HG03469 (cell line): ENCODE results near the gene TUBGCP6.

Experiments used
- ATAC-seq: cut with Tn5 transposase; IDR thresholded peaks from one replicate; pipeline ENCODE4 v1.9.1; 2021; ENCODE audit warnings: mild to moderate bottlenecking, moderate library complexity, moderate number of reproducible peaks; ENCODE audit not compliant: unreplicated experiment

TUBGCP6 gene

GRCh38 chr22:50197856-50198623 is 46.8 kb downstream of the TUBGCP6 start:
- no peak for ATAC-seq

GRCh38 chr22:50197000-50197800 is 47.6 kb downstream of the TUBGCP6 start:
- no peak for ATAC-seq

GRCh38 chr22:50196256-50196655 is 48.6 kb downstream of the TUBGCP6 start:
- no peak for ATAC-seq

GRCh38 chr22:50194037-50194805 is 50.6 kb downstream of the TUBGCP6 start:
- ATAC-seq, result no peak

- no peak for ATAC-seq
Measured at GRCh38 chr22:50193621-50194020, 51.2 kb downstream of the TUBGCP6 start.

- ATAC-seq, result no peak
Measured at GRCh38 chr22:50192436-50193204, 52.2 kb downstream of the TUBGCP6 start.

- ATAC-seq, result no peak
Measured at GRCh38 chr22:50190941-50191741, 53.7 kb downstream of the TUBGCP6 start.

- no peak for ATAC-seq
Measured at GRCh38 chr22:50190182-50190940, 54.5 kb downstream of the TUBGCP6 start.

- ATAC-seq, result no peak
Measured at GRCh38 chr22:50189849-50190181, 55.0 kb downstream of the TUBGCP6 start.

GRCh38 chr22:50189184-50189848 is 55.5 kb downstream of the TUBGCP6 start:
- no peak for ATAC-seq

- ATAC-seq, result no peak
Measured at GRCh38 chr22:50188356-50188755, 56.5 kb downstream of the TUBGCP6 start.

GRCh38 chr22:50186761-50187523 is 57.9 kb downstream of the TUBGCP6 start:
- ATAC-seq, result no peak

- no peak for ATAC-seq
Measured at GRCh38 chr22:50186181-50186714, 58.6 kb downstream of the TUBGCP6 start.

- no peak for ATAC-seq
Measured at GRCh38 chr22:50185375-50186087, 59.3 kb downstream of the TUBGCP6 start, which contains the start of gene TRABD. Gene TRABD (plus strand): TSS chr22:50185913. CDS start chr22:50193061, 7,148 bp downstream.

GRCh38 chr22:50184902-50185374 is 59.9 kb downstream of the TUBGCP6 start:
- ATAC-seq, result no peak

- ATAC-seq, result no peak
Measured at GRCh38 chr22:50184004-50184901, 60.6 kb downstream of the TUBGCP6 start.
